Measurements from ENCODE around the gene CAPG. TPM values are rescaled to one million over a fixed set of nuclear protein-coding genes. Genes with fewer than 3 reads are reported as not detected.

CAPG gene
- total and polyA plus RNA-seq, 2 experiments from 2014 or later = 249 to 346 TPM

DNA sequence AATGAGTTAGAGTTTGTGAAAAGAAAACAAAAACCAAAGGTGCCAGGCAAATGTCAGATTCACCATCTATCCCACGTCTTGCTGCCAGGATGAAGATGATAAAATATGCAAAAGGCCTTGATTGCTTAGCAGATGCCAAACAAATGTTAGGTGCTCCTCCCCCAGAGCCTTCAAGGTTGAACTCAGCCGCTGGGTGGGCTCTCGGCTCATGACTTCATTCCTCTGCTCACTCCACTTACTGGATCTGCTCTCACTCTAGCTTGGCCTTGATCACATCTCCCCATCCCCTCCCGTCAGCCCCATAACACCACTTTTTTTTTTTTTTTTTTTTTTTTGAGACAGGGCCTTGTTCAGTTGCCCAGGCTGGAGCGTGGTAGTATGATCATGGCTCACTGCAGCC is 46.9 kb upstream of the CAPG start:
- in situ Hi-C loops (cut with MboI) = no loop called here
- no peak for DNase-seq
- WGBS, 2 experiments (ENCODE audit: low coverage in 1 of 2, low lambda C conversion rate in 2 of 2, missing lambda C conversion rate in 2 of 2) = 64 to 66% methylated on average over 5 of the region's 5 CpGs
- Histone ChIP-seq H3K9me2 (ENCODE audit: insufficient read depth) (no peaks in the 10 kb centered on the region), H3K27ac (no peak overlapping the region), H4K20me1 (ENCODE audit: insufficient read depth) (no peaks in the 10 kb centered on the region), H3K27me3 (replicated peaks; ENCODE audit: insufficient read depth) (no peaks in the 10 kb centered on the region), H2AFZ (no peak overlapping the region), H3K36me3 (ENCODE audit: low read depth) (no peaks in the 10 kb centered on the region), H3K9me3 (ENCODE audit: low read depth) (no peaks in the 10 kb centered on the region), H3K4me3 (no peak overlapping the region), H3K4me1 (ENCODE audit: insufficient read depth) (peaks cover 17% of the 10 kb centered on the region), H3K4me2 (ENCODE audit: unreplicated experiment) (no peak overlapping the region), H3F3A (ENCODE audit: insufficient read depth) (peaks cover 13% of the 10 kb centered on the region; the same call in 1 of the 2 replicates), H3K9ac (no peak overlapping the region), H3K79me2 (ENCODE audit: insufficient read depth) (no peaks in the 10 kb centered on the region)
- TF ChIP-seq EZH2 (IDR thresholded peaks at IDR 0.05; ENCODE audit: insufficient read depth, poor library complexity, severe bottlenecking) (no peak), EZH2phosphoT487 (IDR thresholded peaks at IDR 0.05; ENCODE audit: insufficient read depth, low read depth) (no peak)

DNA sequence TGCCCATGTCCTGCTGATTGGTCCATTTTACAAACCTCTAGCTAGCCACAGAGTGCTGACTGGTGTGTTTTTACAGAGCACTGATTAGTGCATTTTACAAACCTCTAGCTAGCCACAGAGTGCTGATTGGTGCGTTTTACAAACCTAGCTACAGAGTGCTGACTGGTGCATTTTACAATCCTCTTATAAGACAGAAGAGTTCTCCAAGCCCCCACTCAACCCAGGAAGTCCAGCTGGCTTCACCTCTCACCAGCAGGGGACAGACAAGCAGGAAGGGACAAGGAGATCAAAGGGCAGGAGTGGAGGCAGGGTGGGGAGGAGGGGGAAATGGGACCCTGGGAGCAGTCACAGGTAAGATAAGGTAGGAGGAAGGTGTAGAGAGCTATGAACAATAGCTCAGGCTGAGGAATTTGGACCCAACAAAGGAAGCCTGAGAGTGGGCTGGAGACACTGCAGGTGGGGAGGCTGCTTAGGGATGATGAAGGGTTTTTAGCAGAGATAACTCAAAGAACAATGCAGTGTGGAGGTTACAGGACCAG is 45.5 kb upstream of the CAPG start:
- Histone ChIP-seq H3K4me1 (ENCODE audit: insufficient read depth) (peaks cover 17% of the 10 kb centered on the region), H3K9me3 (ENCODE audit: low read depth) (no peaks in the 10 kb centered on the region), H3K4me2 (ENCODE audit: unreplicated experiment) (no peak overlapping the region), H2AFZ (no peak overlapping the region), H3K36me3 (ENCODE audit: low read depth) (no peaks in the 10 kb centered on the region), H3K4me3 (no peak overlapping the region), H3K27me3 (replicated peaks; ENCODE audit: insufficient read depth) (no peaks in the 10 kb centered on the region), H3K9ac (no peak overlapping the region), H3K9me2 (ENCODE audit: insufficient read depth) (no peaks in the 10 kb centered on the region), H3F3A (ENCODE audit: insufficient read depth) (peaks cover 13% of the 10 kb centered on the region; the same call in 1 of the 2 replicates), H3K27ac (no peak overlapping the region), H4K20me1 (ENCODE audit: insufficient read depth) (no peaks in the 10 kb centered on the region), H3K79me2 (ENCODE audit: insufficient read depth) (no peaks in the 10 kb centered on the region)
- 50% methylated on average over 1 of the region's 1 CpG for WGBS, 2 experiments (ENCODE audit: low coverage in 1 of 2, low lambda C conversion rate in 2 of 2, missing lambda C conversion rate in 2 of 2)
- no peak for DNase-seq
- TF ChIP-seq EZH2phosphoT487 (IDR thresholded peaks at IDR 0.05; ENCODE audit: insufficient read depth, low read depth) (no peak), EZH2 (IDR thresholded peaks at IDR 0.05; ENCODE audit: insufficient read depth, poor library complexity, severe bottlenecking) (no peak)
- in situ Hi-C loops (cut with MboI) = no loop called here

DNA sequence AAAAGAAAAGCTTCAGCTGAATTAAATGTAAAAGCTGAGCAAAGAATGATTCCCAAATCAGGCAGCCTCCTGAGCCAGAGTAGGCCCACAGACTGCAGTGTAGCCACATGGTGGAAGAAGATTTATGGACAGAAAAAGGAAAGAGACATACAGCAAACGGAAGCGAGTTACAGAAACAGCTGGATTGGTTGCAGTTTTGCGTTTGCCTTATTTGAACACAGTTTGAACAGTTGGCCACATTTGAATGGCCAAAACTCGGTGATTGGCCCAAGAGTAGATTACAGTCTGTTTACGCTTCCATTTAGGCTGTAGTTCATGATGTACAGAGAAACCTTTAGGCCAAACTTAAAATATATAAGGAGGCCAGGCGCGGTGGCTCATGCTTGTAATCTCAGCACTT is 43.4 kb upstream of the CAPG start:
- Histone ChIP-seq H3K4me2 (ENCODE audit: unreplicated experiment) (no peak overlapping the region), H3K9me2 (ENCODE audit: insufficient read depth) (no peaks in the 10 kb centered on the region), H3F3A (ENCODE audit: insufficient read depth) (peaks cover 7% of the 10 kb centered on the region; the same call in 1 of the 2 replicates), H4K20me1 (ENCODE audit: insufficient read depth) (no peaks in the 10 kb centered on the region), H3K27me3 (replicated peaks; ENCODE audit: insufficient read depth) (no peaks in the 10 kb centered on the region), H3K4me1 (ENCODE audit: insufficient read depth) (peaks cover 17% of the 10 kb centered on the region), H3K9ac (no peak overlapping the region), H3K79me2 (ENCODE audit: insufficient read depth) (no peaks in the 10 kb centered on the region), H3K9me3 (ENCODE audit: low read depth) (no peaks in the 10 kb centered on the region), H3K4me3 (no peak overlapping the region), H3K27ac (no peak overlapping the region), H2AFZ (no peak overlapping the region), H3K36me3 (ENCODE audit: low read depth) (no peaks in the 10 kb centered on the region)
- in situ Hi-C loops (cut with MboI) = no loop called here
- 89 to 90% methylated on average over 7 of the region's 7 CpGs for WGBS, 2 experiments (ENCODE audit: low coverage in 1 of 2, low lambda C conversion rate in 2 of 2, missing lambda C conversion rate in 2 of 2)
- DNase-seq = no peak
- no peak for TF ChIP-seq EZH2 (IDR thresholded peaks at IDR 0.05; ENCODE audit: insufficient read depth, poor library complexity, severe bottlenecking)
- TF ChIP-seq EZH2phosphoT487 (IDR thresholded peaks at IDR 0.05; ENCODE audit: insufficient read depth, low read depth) = no peak

DNA sequence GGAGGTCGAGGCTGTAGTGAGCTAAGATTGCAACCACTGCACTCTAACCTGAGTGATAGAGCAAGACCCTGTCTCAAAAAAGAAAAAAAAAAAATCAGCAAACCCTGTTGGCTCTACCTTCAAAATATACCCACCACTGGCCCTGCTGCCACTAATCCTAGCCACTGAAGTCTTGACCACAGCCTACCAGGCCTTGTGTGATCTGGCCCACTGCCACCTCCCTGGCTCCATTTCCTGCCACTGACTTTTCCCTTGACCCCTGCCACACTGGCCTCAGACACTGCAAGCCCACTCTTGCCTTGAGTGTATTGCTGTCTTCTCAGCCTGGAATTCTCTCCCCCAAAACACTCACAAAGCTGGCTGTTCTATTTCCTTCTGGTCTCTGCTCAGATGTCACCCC is 42.1 kb upstream of the CAPG start:
- H4K20me1 ChIP-seq (ENCODE audit: insufficient read depth) = no peaks in the 10 kb centered on the region
- H3K27me3 ChIP-seq (replicated peaks; ENCODE audit: insufficient read depth) = no peaks in the 10 kb centered on the region
- no peaks in the 10 kb centered on the region for H3K9me3 ChIP-seq (ENCODE audit: low read depth)
- no peaks in the 10 kb centered on the region for H3K79me2 ChIP-seq (ENCODE audit: insufficient read depth)
- WGBS, 2 experiments (ENCODE audit: low coverage in 1 of 2, low lambda C conversion rate in 2 of 2, missing lambda C conversion rate in 2 of 2) = 61 to 67% methylated on average over 1 of the region's 1 CpG
- TF ChIP-seq EZH2 (IDR thresholded peaks at IDR 0.05; ENCODE audit: insufficient read depth, poor library complexity, severe bottlenecking) (no peak), EZH2phosphoT487 (IDR thresholded peaks at IDR 0.05; ENCODE audit: insufficient read depth, low read depth) (no peak)
- no peak overlapping the region for H3K27ac ChIP-seq
- no peak overlapping the region for H2AFZ ChIP-seq
- in situ Hi-C loops (cut with MboI) = no loop called here
- H3K9ac ChIP-seq = no peak overlapping the region
- no peaks in the 10 kb centered on the region for H3K9me2 ChIP-seq (ENCODE audit: insufficient read depth)
- DNase-seq = no peak
- peaks cover 4% of the 10 kb centered on the region; the same call in 1 of the 2 replicates for H3F3A ChIP-seq (ENCODE audit: insufficient read depth)
- no peak overlapping the region for H3K4me3 ChIP-seq
- H3K4me1 ChIP-seq (ENCODE audit: insufficient read depth) = peaks cover 6% of the 10 kb centered on the region
- no peak overlapping the region for H3K4me2 ChIP-seq (ENCODE audit: unreplicated experiment)
- H3K36me3 ChIP-seq (ENCODE audit: low read depth) = no peaks in the 10 kb centered on the region

DNA sequence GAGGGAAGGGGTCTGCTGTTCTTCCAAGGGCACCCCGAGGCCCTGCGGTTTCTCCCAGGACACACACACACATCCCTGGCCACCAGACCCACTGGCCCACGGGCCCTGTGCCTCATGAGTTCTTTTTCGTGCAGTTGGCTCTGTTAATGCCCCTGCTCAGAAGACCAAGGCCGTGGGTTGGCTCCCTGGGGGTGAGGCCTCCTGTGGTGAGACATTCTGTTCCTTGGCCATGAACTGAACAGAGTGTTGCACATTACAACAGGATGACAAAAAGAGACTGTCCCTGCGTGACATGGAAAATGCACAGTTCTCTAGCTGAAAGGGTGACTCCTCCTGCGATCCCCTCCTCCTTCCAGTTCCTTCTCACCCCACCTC is 39.0 kb upstream of the CAPG start:
- WGBS, 2 experiments (ENCODE audit: low coverage in 1 of 2, low lambda C conversion rate in 2 of 2, missing lambda C conversion rate in 2 of 2) = 77 to 89% methylated on average over 7 of the region's 7 CpGs
- in situ Hi-C loops (cut with MboI) = no loop called here

More for the DNA sequence above, 39.0 kb upstream of the CAPG start:
- no peak overlapping the region for H3K4me3 ChIP-seq
- H3K9ac ChIP-seq = no peak overlapping the region
- H4K20me1 ChIP-seq (ENCODE audit: insufficient read depth) = no peaks in the 10 kb centered on the region
- H3K9me3 ChIP-seq (ENCODE audit: low read depth) = no peaks in the 10 kb centered on the region
- no peak overlapping the region for H3K4me2 ChIP-seq (ENCODE audit: unreplicated experiment)
- no peaks in the 10 kb centered on the region for H3K79me2 ChIP-seq (ENCODE audit: insufficient read depth)
- peaks cover 22% of the 10 kb centered on the region for H3K4me1 ChIP-seq (ENCODE audit: insufficient read depth)
- no peaks in the 10 kb centered on the region for H3K27me3 ChIP-seq (replicated peaks; ENCODE audit: insufficient read depth)
- H3F3A ChIP-seq (ENCODE audit: insufficient read depth) = 0 out of 2 replicates have a peak, but pooled peaks cover 7% of the 10 kb centered on the region
- DNase-seq = no peak
- H3K27ac ChIP-seq = no peak overlapping the region
- H3K9me2 ChIP-seq (ENCODE audit: insufficient read depth) = no peaks in the 10 kb centered on the region
- H2AFZ ChIP-seq = no peak overlapping the region
- TF ChIP-seq EZH2phosphoT487 (IDR thresholded peaks at IDR 0.05; ENCODE audit: insufficient read depth, low read depth) = no peak
- TF ChIP-seq EZH2 (IDR thresholded peaks at IDR 0.05; ENCODE audit: insufficient read depth, poor library complexity, severe bottlenecking) = no peak
- H3K36me3 ChIP-seq (ENCODE audit: low read depth) = no peaks in the 10 kb centered on the region

Measured in GM23248 (cell line).